IMR-90 (cell line): ENCODE data around the gene PIPOX. TPM values are rescaled to one million over a fixed set of nuclear protein-coding genes. Genes with fewer than 3 reads are reported as not detected.

Experiments
- ATAC-seq: fragments of 200-7000 bp; cut with Tn5 transposase; 2 replicates; pipeline ENCODE4 v1.9.1; 2020; ENCODE audit warnings: low read depth, mild to moderate bottlenecking, moderate library complexity
- BruUV-seq: library from RNA; stranded (reverse); fragments of 400-500 nt; replicated peaks from 2 replicates; lab custom pipeline; 2021; lab: Mats Ljungman, UMichigan
- CTCF ChIA-PET: fragments of 300-600 bp; formaldehyde crosslinking; extraction: SDS; loops from one replicate; lab custom pipeline; 2021; ENCODE audit warnings: antibody characterized with exemption; lab: Yijun Ruan, JAX
- POLR2A ChIA-PET: fragments of 300-600 bp; sonication (Branson Sonifier 250); formaldehyde crosslinking; loops from one replicate; lab custom pipeline; 2022; ENCODE audit warnings: antibody characterized with exemption; ENCODE audit not compliant: unreplicated experiment; lab: Charles Lee
- DNase-seq: peaks from one replicate; pipeline ENCODE4 v3.0.0; 2013
- H2AFZ ChIP-seq: replicated peaks from 2 replicates; pipeline ENCODE3; 2013; ENCODE audit warnings: low read length, mild to moderate bottlenecking; ENCODE audit not compliant: poor library complexity
- H2AK5ac ChIP-seq: 2 replicates; pipeline ENCODE4 v1.6.1; 2013; ENCODE audit warnings: low read depth, low read length, inconsistent platforms
- H2AK9ac ChIP-seq: replicated peaks from 2 replicates; pipeline ENCODE3; 2013; ENCODE audit warnings: mild to moderate bottlenecking, low read depth, low read length, moderate library complexity; ENCODE audit not compliant: poor library complexity
- H2BK120ac ChIP-seq: 2 replicates; pipeline ENCODE4 v1.6.1; 2013; ENCODE audit warnings: low read depth, low read length, inconsistent platforms
- H2BK15ac ChIP-seq: 3 replicates; pipeline ENCODE4 v1.6.1; 2013; ENCODE audit warnings: low read depth, low read length, inconsistent platforms
- H2BK20ac ChIP-seq: 2 replicates; pipeline ENCODE4 v1.6.1; 2013; ENCODE audit warnings: low read depth, mild to moderate bottlenecking, inconsistent platforms, low read length, moderate library complexity
- H2BK5ac ChIP-seq: 2 replicates; pipeline ENCODE4 v1.6.1; 2013; ENCODE audit warnings: mild to moderate bottlenecking, low read depth, low read length, inconsistent platforms; ENCODE audit not compliant: poor library complexity, severe bottlenecking
- H3K14ac ChIP-seq: replicated peaks from 2 replicates; pipeline ENCODE4 v1.6.1; 2013; ENCODE audit warnings: low read depth, low read length, inconsistent platforms
- H3K18ac ChIP-seq: 2 replicates; pipeline ENCODE4 v1.6.1; 2013; ENCODE audit warnings: low read depth, low read length, control low read depth
- H3K23ac ChIP-seq: 2 replicates; pipeline ENCODE4 v1.6.1; 2013; ENCODE audit warnings: low read depth, low read length, inconsistent platforms
- H3K27ac ChIP-seq: 2 replicates; pipeline ENCODE4 v1.5.1; 2013; ENCODE audit warnings: mild to moderate bottlenecking, control low read depth, low read length; ENCODE audit not compliant: insufficient read depth
- H3K27me3 ChIP-seq: 2 replicates; pipeline ENCODE4 v1.6.1; 2013; ENCODE audit warnings: low read length; ENCODE audit not compliant: control insufficient read depth, insufficient read depth
- H3K36me3 ChIP-seq: 2 replicates; pipeline ENCODE4 v1.6.1; 2013; ENCODE audit warnings: low read length, mixed read lengths; ENCODE audit not compliant: control insufficient read depth, insufficient read depth
- H3K4ac ChIP-seq: 2 replicates; pipeline ENCODE4 v1.6.1; 2013; ENCODE audit warnings: low read depth, low read length, inconsistent platforms
- H3K4me1 ChIP-seq: 2 replicates; pipeline ENCODE4 v1.6.1; 2013; ENCODE audit warnings: low read length, mixed read lengths; ENCODE audit not compliant: control insufficient read depth, insufficient read depth
- H3K4me2 ChIP-seq: 2 replicates; pipeline ENCODE4 v1.6.1; 2013; ENCODE audit warnings: low read depth, mild to moderate bottlenecking, control low read depth, low read length, moderate library complexity
- H3K4me3 ChIP-seq: 2 replicates; pipeline ENCODE4 v1.5.1; 2013; ENCODE audit warnings: low read depth, mild to moderate bottlenecking, control low read depth, low read length, moderate library complexity; ENCODE audit not compliant: insufficient read depth
- H3K56ac ChIP-seq: 2 replicates; pipeline ENCODE4 v1.6.1; 2013; ENCODE audit warnings: low read length, inconsistent platforms; ENCODE audit not compliant: insufficient read depth; ENCODE audit errors: extremely low read depth
- H3K79me1 ChIP-seq, 2 experiments: 2 replicates each; pipeline ENCODE4 v1.6.1; 2013; ENCODE audit warnings: low read length in 2 of 2, inconsistent platforms in 1 of 2, low read depth in 1 of 2
- H3K9ac ChIP-seq: 2 replicates; pipeline ENCODE4 v1.6.1; 2013; ENCODE audit warnings: low read depth, low read length, control low read depth
- H3K9me1 ChIP-seq: 2 replicates; pipeline ENCODE4 v1.6.1; 2013; ENCODE audit warnings: low read length, inconsistent platforms; ENCODE audit not compliant: insufficient read depth
- H3K9me3 ChIP-seq: 2 replicates; pipeline ENCODE4 v1.6.1; 2013; ENCODE audit warnings: low read length; ENCODE audit not compliant: control insufficient read depth, insufficient read depth
- H4K20me1 ChIP-seq: 2 replicates; pipeline ENCODE4 v1.6.1; 2013; ENCODE audit warnings: low read length, inconsistent platforms; ENCODE audit not compliant: insufficient read depth
- H4K5ac ChIP-seq: 2 replicates; pipeline ENCODE4 v1.6.1; 2013; ENCODE audit warnings: mild to moderate bottlenecking, low read depth, low read length, control low read depth
- H4K8ac ChIP-seq, 2 experiments: 2 replicates each; pipeline ENCODE4 v1.6.1; 2013; ENCODE audit warnings: low read depth in 2 of 2, low read length in 2 of 2, control low read depth in 1 of 2, inconsistent platforms in 1 of 2
- H4K91ac ChIP-seq: 2 replicates; pipeline ENCODE4 v1.6.1; 2013; ENCODE audit warnings: low read depth, low read length, inconsistent platforms; ENCODE audit not compliant: insufficient read depth
- BHLHE40 ChIP-seq: fragments of 150-350 bp; IDR thresholded peaks from 2 replicates; pipeline ENCODE4 v1.6.1; 2016; ENCODE audit warnings: mild to moderate bottlenecking, low read depth, low read length
- MAFK ChIP-seq: IDR thresholded peaks from 2 replicates; pipeline ENCODE4 v1.6.1; 2012; ENCODE audit warnings: low read depth, low read length, improper control_type of control experiment
- MAZ ChIP-seq: IDR thresholded peaks from 2 replicates; pipeline ENCODE4 v1.6.1; 2012; ENCODE audit warnings: low read depth, mild to moderate bottlenecking, low read length, improper control_type of control experiment, moderate library complexity, borderline replicate concordance
- NFE2L2 ChIP-seq: fragments of 150-350 bp; IDR thresholded peaks from 2 replicates; pipeline ENCODE4 v1.6.1; 2016; ENCODE audit warnings: low read depth, mild to moderate bottlenecking, low read length
- RCOR1 ChIP-seq: IDR thresholded peaks from 2 replicates; pipeline ENCODE4 v1.6.1; 2012; ENCODE audit warnings: mild to moderate bottlenecking, low read length, improper control_type of control experiment; ENCODE audit not compliant: insufficient replicate concordance
- RFX5 ChIP-seq: IDR thresholded peaks from 2 replicates; pipeline ENCODE4 v1.8.0; 2012; ENCODE audit warnings: low read depth, mild to moderate bottlenecking, low read length, moderate library complexity
- WGBS, 2 experiments: methylation state at CpG; one replicate each; pipeline versions ENCODE4 v1.1.5 to v1.1.7; 2013; ENCODE audit warnings: missing lambda C conversion rate in 2 of 2; ENCODE audit not compliant: insufficient read length in 1 of 2; ENCODE audit errors: extremely low coverage in 2 of 2; 5-methylcytosine and 5-hydroxymethylcytosine counted together
- dilution Hi-C: fragments of 300-500 bp; cut with HindIII; formaldehyde crosslinking; loops from one replicate; pipeline ENCODE4 v1.14.3; 2018; ENCODE audit warnings: low sequenced_read_pairs; ENCODE audit not compliant: unreplicated experiment
- in situ Hi-C: fragments of 300-500 bp; cut with MboI; formaldehyde crosslinking; loops from 3 replicates; pipeline ENCODE4 v1.14.3; 2019; ENCODE audit warnings: low sequenced_read_pairs, inconsistent platforms, mixed read lengths
- intact Hi-C: fragments of 100-400 bp; cut with micrococcal nuclease; formaldehyde crosslinking; loops from 2 replicates; pipeline ENCODE4 v1.10.0; 2022
- polyA plus RNA-seq, 3 experiments: library from polyadenylated mRNA; depleted of rRNA; stranded (reverse); fragments of >200 nt; gene quantifications; 2 replicates each; pipeline ENCODE4 v1.2.3, GENCODE V29; 2012; ENCODE audit warnings: low replicate concordance in 1 of 3
- total RNA-seq: library from RNA; depleted of rRNA; stranded (reverse); fragments of >200 nt; gene quantifications from 2 replicates; pipeline ENCODE4 v1.2.3, GENCODE V29; 2012
- TF ChIP-seq, protein P1 (sequence below): conservative IDR thresholded peaks from 2 replicates; pipeline ENCODE4 v1.5.1; 2012; ENCODE audit warnings: mild to moderate bottlenecking, low read depth, low read length, improper control_type of control experiment
- TF ChIP-seq, protein P2 (sequence below): fragments of 150-350 bp; IDR thresholded peaks from 2 replicates; pipeline ENCODE4 v1.6.1; 2017; ENCODE audit warnings: mild to moderate bottlenecking, antibody characterized with exemption, low read length, low read depth

Gene PIPOX
- total and polyA plus RNA-seq, 2 of the 4 experiments (the other 2 are of a cell fraction), result 0.43 to 1.3 TPM

DNA sequence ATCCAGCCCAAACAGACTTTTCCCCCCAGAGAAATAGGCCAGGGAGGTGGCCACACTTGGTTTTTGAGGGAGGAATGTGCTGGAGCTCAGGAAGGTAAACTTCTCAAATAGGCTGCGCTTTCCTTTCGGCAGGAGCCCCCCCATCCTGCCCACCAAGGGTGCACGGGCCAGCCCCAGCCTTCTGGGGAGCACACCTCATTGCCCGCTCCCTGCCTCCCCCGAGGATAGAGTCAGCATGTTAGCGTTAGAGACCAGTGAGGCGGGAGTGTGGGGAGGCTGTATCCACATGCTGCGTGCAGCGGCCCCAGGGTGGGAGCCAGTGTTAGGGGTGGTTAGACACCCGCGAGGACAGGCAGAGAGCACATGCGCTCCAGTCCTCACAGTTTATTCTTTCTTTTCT lies 42.3 kb downstream of the PIPOX start:
- H3K18ac ChIP-seq, result no peak overlapping the region
- no peak overlapping the region for H3K23ac ChIP-seq
- no peak overlapping the region for H4K91ac ChIP-seq
- H2BK20ac ChIP-seq, result no peak overlapping the region
- no peaks in the 10 kb centered on the region; the same call in 1 of the 2 replicates for H4K20me1 ChIP-seq
- no peak overlapping the region for H2AK9ac ChIP-seq
- intact Hi-C loops, result no loop called here
- no peak overlapping the region for H3K9ac ChIP-seq
- in situ Hi-C loops, result no loop called here
- H2BK120ac ChIP-seq, result no peak overlapping the region
- H3K9me3 ChIP-seq, result no peaks in the 10 kb centered on the region
- H3K14ac ChIP-seq, result no peak overlapping the region
- H3K56ac ChIP-seq, result no peak overlapping the region
- no peak overlapping the region for H3K4ac ChIP-seq
- no peak overlapping the region for H4K5ac ChIP-seq
- no TSS peak for BruUV-seq
- no peaks in the 10 kb centered on the region; the same call in 1 of the 2 replicates for H3K4me1 ChIP-seq
- H2BK15ac ChIP-seq, result no peak overlapping the region
- WGBS, 2 experiments, result no CpG with 5 or more reads among the region's 12 CpGs
- peaks cover 48% of the 10 kb centered on the region for H3K36me3 ChIP-seq
- H3K79me1 ChIP-seq, result no peaks in the 10 kb centered on the region
- ChIA-PET POLR2A (no interaction called here), CTCF (interaction anchor here (1.1 to 1.4 kb wide), 2 partner anchors 22 to 32 kb away, joined by 3 read pairs; no protein-coding TSS in a partner anchor)
- no peak overlapping the region for H4K8ac ChIP-seq
- H2AFZ ChIP-seq, result no peak overlapping the region
- ATAC-seq (no peak), DNase-seq (no peak)
- H2BK5ac ChIP-seq, result no peak overlapping the region
- H3K4me2 ChIP-seq, result no peak overlapping the region
- no peaks in the 10 kb centered on the region for H3K27me3 ChIP-seq
- H3K4me3 ChIP-seq, result no peak overlapping the region
- H3K9me1 ChIP-seq, result peaks cover 6% of the 10 kb centered on the region; the same call in 1 of the 2 replicates
- TF ChIP-seq, protein P1, sequence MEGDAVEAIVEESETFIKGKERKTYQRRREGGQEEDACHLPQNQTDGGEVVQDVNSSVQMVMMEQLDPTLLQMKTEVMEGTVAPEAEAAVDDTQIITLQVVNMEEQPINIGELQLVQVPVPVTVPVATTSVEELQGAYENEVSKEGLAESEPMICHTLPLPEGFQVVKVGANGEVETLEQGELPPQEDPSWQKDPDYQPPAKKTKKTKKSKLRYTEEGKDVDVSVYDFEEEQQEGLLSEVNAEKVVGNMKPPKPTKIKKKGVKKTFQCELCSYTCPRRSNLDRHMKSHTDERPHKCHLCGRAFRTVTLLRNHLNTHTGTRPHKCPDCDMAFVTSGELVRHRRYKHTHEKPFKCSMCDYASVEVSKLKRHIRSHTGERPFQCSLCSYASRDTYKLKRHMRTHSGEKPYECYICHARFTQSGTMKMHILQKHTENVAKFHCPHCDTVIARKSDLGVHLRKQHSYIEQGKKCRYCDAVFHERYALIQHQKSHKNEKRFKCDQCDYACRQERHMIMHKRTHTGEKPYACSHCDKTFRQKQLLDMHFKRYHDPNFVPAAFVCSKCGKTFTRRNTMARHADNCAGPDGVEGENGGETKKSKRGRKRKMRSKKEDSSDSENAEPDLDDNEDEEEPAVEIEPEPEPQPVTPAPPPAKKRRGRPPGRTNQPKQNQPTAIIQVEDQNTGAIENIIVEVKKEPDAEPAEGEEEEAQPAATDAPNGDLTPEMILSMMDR, result no peak
- TF ChIP-seq BHLHE40, result no peak
- no peak for TF ChIP-seq NFE2L2
- TF ChIP-seq RCOR1, result no peak
- no peak for TF ChIP-seq MAZ
- TF ChIP-seq, protein P2, sequence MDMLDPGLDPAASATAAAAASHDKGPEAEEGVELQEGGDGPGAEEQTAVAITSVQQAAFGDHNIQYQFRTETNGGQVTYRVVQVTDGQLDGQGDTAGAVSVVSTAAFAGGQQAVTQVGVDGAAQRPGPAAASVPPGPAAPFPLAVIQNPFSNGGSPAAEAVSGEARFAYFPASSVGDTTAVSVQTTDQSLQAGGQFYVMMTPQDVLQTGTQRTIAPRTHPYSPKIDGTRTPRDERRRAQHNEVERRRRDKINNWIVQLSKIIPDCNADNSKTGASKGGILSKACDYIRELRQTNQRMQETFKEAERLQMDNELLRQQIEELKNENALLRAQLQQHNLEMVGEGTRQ, result no peak
- TF ChIP-seq MAFK, result no peak
- TF ChIP-seq RFX5, result no peak
- no peak overlapping the region for H2AK5ac ChIP-seq
- no peak overlapping the region for H3K27ac ChIP-seq
- dilution Hi-C loops, result no loop called here
